Gastroesophageal sphincter (tissue), 3 donors: ENCODE data around the gene GALNT18.

ENCODE experiments used
- CTCF ChIP-seq, 4 experiments: fragments of 200-600 bp in 2 of 4; fragments of 450-650 bp in 2 of 4; sonication (generic) in 1 of 4; IDR thresholded peaks; one replicate each; pipeline ENCODE4 v1.5.1; 2017 to 2019; ENCODE audit warnings: antibody characterized with exemption in 4 of 4, mild to moderate bottlenecking in 2 of 4, moderate library complexity in 2 of 4
- POLR2A ChIP-seq, 2 donors: fragments of 450-650 bp; IDR thresholded peaks; one replicate each; pipeline ENCODE4 v1.6.1; 2017; ENCODE audit warnings: antibody characterized with exemption in 2 of 2, mild to moderate bottlenecking in 2 of 2, moderate library complexity in 1 of 2
- POLR2AphosphoS5 ChIP-seq: sonication (generic); formaldehyde crosslinking; IDR thresholded peaks from one replicate; pipeline ENCODE4 v1.6.1; 2017; ENCODE audit warnings: antibody characterized with exemption

- TF ChIP-seq POLR2AphosphoS5 (no peak), CTCF (IDR thresholded peaks at IDR 0.05) (no peak), POLR2A (IDR thresholded peaks at IDR 0.05) (no peak)
Observed at GRCh38 chr11:11400635-11401232, 221.1 kb downstream of the GALNT18 start.
